ENCODE data around the gene ACOT4. TPM values are rescaled to one million over a fixed set of nuclear protein-coding genes. Genes with fewer than 3 reads are reported as not detected.
"Not testable (repeated sequence)": the region's sequence is repeated elsewhere in the genome, so short reads cannot be mapped to it uniquely, and the experiment has no call there.

Gene ACOT4
- total and polyA plus RNA-seq, 2 of the 8 experiments (the other 6 are each of a cell fraction or from before 2014, with no cell fraction given), result 0.80 to 1.1 TPM

- H3K18ac ChIP-seq (ENCODE audit: extremely low read depth, low read length); DNase-seq (ENCODE audit: low read depth in 1 of 2, low spot score in 2 of 2); H2BK12ac ChIP-seq (ENCODE audit: low read depth, low read length); H3K27me3 ChIP-seq (replicated peaks in 1 of 4; ENCODE audit: control insufficient read depth in 3 of 4, extremely low read depth in 1 of 4, insufficient read depth in 3 of 4, low read length in 3 of 4); H2AFZ ChIP-seq (ENCODE audit: low read length); H3K23ac ChIP-seq (ENCODE audit: insufficient read length); H3K4me3 ChIP-seq (ENCODE audit: extremely low read depth in 1 of 4, insufficient read depth in 2 of 4, low read depth in 3 of 4, low read length in 4 of 4); H3K4me2 ChIP-seq (ENCODE audit: insufficient read depth in 1 of 2, low read depth in 2 of 2, low read length in 2 of 2); H2BK20ac ChIP-seq (ENCODE audit: low read length); H3K56ac ChIP-seq (replicated peaks; ENCODE audit: insufficient read length, low read depth, low read length); H4K20me1 ChIP-seq (replicated peaks in 1 of 2; ENCODE audit: control insufficient read depth in 1 of 2, insufficient read depth in 2 of 2, low read length in 2 of 2); H2AK5ac ChIP-seq (ENCODE audit: low read depth, low read length); H3K23me2 ChIP-seq (ENCODE audit: low read depth, low read length); H3K4me1 ChIP-seq (replicated peaks in 1 of 4; ENCODE audit: control insufficient read depth in 3 of 4, insufficient read depth in 4 of 4, low read length in 3 of 4); H4K91ac ChIP-seq (replicated peaks; ENCODE audit: insufficient read length, low read length); H4K5ac ChIP-seq (ENCODE audit: insufficient read length, low read depth, low read length); H3K36me3 ChIP-seq (ENCODE audit: control insufficient read depth in 2 of 4, insufficient read depth in 4 of 4, low read length in 3 of 4); H2BK15ac ChIP-seq (ENCODE audit: low read length); H2BK5ac ChIP-seq (ENCODE audit: low read depth, low read length); H3K4ac ChIP-seq (replicated peaks; ENCODE audit: insufficient read length, low read depth, low read length); H3K79me1 ChIP-seq (ENCODE audit: low read depth, low read length); H4K8ac ChIP-seq (ENCODE audit: extremely low read depth, insufficient read depth, low read length); H3K14ac ChIP-seq (ENCODE audit: insufficient read length); H3K9ac ChIP-seq (replicated peaks in 1 of 4; ENCODE audit: extremely low read depth in 1 of 4, low read depth in 3 of 4, low read length in 3 of 4); H2BK120ac ChIP-seq (replicated peaks; ENCODE audit: low read depth, low read length); H3K79me2 ChIP-seq (ENCODE audit: control insufficient read depth in 1 of 2, insufficient read depth in 2 of 2, low read length in 2 of 2); H3K9me3 ChIP-seq (ENCODE audit: insufficient read depth in 2 of 2, low read depth in 1 of 2, low read length in 1 of 2); H3K27ac ChIP-seq (ENCODE audit: low read depth, low read length): not testable (repeated sequence)
- no CpG with 5 or more reads among the region's 1 CpG for WGBS, 2 experiments (ENCODE audit: extremely low coverage in 1 of 2, insufficient coverage in 1 of 2, insufficient read length in 1 of 2, insufficient replicate concordance in 2 of 2, low coverage in 1 of 2, low lambda C conversion rate in 2 of 2, missing lambda C conversion rate in 1 of 2)
- FAIRE-seq, result peak; percentile 90
- ChIA-PET CTCF (ENCODE audit: partially characterized antibody) (interaction anchor here (0.8 to 1.5 kb wide), 2 partner anchors 8 to 21 kb away, joined by 3 to 6 read pairs; no protein-coding TSS in a partner anchor), POLR2A (ENCODE audit: partially characterized antibody) (interaction anchor here (1.2 kb wide), 1 partner anchor 20 kb away, joined by 3 read pairs; no protein-coding TSS in a partner anchor)
Observed at GRCh38 chr14:73545353-73545752, 46.3 kb upstream of the ACOT4 start.

GRCh38 chr14:73549097-73549496, 42.6 kb upstream of the ACOT4 start:
- H3K36me3 ChIP-seq (ENCODE audit: control insufficient read depth in 2 of 4, insufficient read depth in 4 of 4, low read length in 3 of 4); H3K9ac ChIP-seq (replicated peaks in 1 of 4; ENCODE audit: extremely low read depth in 1 of 4, low read depth in 3 of 4, low read length in 3 of 4); H3K79me2 ChIP-seq (ENCODE audit: control insufficient read depth in 1 of 2, insufficient read depth in 2 of 2, low read length in 2 of 2); CTCF ChIA-PET (ENCODE audit: partially characterized antibody); H2AK5ac ChIP-seq (ENCODE audit: low read depth, low read length); H2BK5ac ChIP-seq (ENCODE audit: low read depth, low read length); H3K4me1 ChIP-seq (replicated peaks in 1 of 4; ENCODE audit: control insufficient read depth in 3 of 4, insufficient read depth in 4 of 4, low read length in 3 of 4); H3K56ac ChIP-seq (replicated peaks; ENCODE audit: insufficient read length, low read depth, low read length); H3K4ac ChIP-seq (replicated peaks; ENCODE audit: insufficient read length, low read depth, low read length); H4K8ac ChIP-seq (ENCODE audit: extremely low read depth, insufficient read depth, low read length); H2AFZ ChIP-seq (ENCODE audit: low read length); H3K9me3 ChIP-seq (ENCODE audit: insufficient read depth in 2 of 2, low read depth in 1 of 2, low read length in 1 of 2); H3K18ac ChIP-seq (ENCODE audit: extremely low read depth, low read length); H4K91ac ChIP-seq (replicated peaks; ENCODE audit: insufficient read length, low read length); H3K4me2 ChIP-seq (ENCODE audit: insufficient read depth in 1 of 2, low read depth in 2 of 2, low read length in 2 of 2); H3K79me1 ChIP-seq (ENCODE audit: low read depth, low read length); H2BK120ac ChIP-seq (replicated peaks; ENCODE audit: low read depth, low read length); H3K23ac ChIP-seq (ENCODE audit: insufficient read length); H4K5ac ChIP-seq (ENCODE audit: insufficient read length, low read depth, low read length); H3K27ac ChIP-seq (ENCODE audit: low read depth, low read length); H2BK15ac ChIP-seq (ENCODE audit: low read length); H3K23me2 ChIP-seq (ENCODE audit: low read depth, low read length); H3K4me3 ChIP-seq (ENCODE audit: extremely low read depth in 1 of 4, insufficient read depth in 2 of 4, low read depth in 3 of 4, low read length in 4 of 4); H4K20me1 ChIP-seq (replicated peaks in 1 of 2; ENCODE audit: control insufficient read depth in 1 of 2, insufficient read depth in 2 of 2, low read length in 2 of 2); H2BK20ac ChIP-seq (ENCODE audit: low read length); H2BK12ac ChIP-seq (ENCODE audit: low read depth, low read length); DNase-seq (ENCODE audit: low read depth in 1 of 2, low spot score in 2 of 2); POLR2A ChIA-PET (ENCODE audit: partially characterized antibody); H3K27me3 ChIP-seq (replicated peaks in 1 of 4; ENCODE audit: control insufficient read depth in 3 of 4, extremely low read depth in 1 of 4, insufficient read depth in 3 of 4, low read length in 3 of 4); H3K14ac ChIP-seq (ENCODE audit: insufficient read length): not testable (repeated sequence)
- FAIRE-seq, result peak; percentile 39
- 79% methylated on average over 3 of the region's 3 CpGs; no CpG with 5 or more reads in 1 of the 2 experiments for WGBS, 2 experiments (ENCODE audit: extremely low coverage in 1 of 2, insufficient coverage in 1 of 2, insufficient read length in 1 of 2, insufficient replicate concordance in 2 of 2, low coverage in 1 of 2, low lambda C conversion rate in 2 of 2, missing lambda C conversion rate in 1 of 2)

All from H1 (cell line).